Stimulated activated CD8-positive, alpha-beta memory T cell treated with anti-CD3 and anti-CD28 coated beads, Interleukin-12 subunit alpha, Interleukin-12 subunit beta, amount 100 ng/mL, for 24 hours (primary cell): Measurements from ENCODE around the gene CHD8.
"Not testable (repeated sequence)": the region's sequence is repeated elsewhere in the genome, so short reads cannot be mapped to it uniquely, and the experiment has no call there.

Source experiments
- DNase-seq: peaks from one replicate; pipeline ENCODE4 v3.0.0-alpha.2; 2020; ENCODE audit errors: extremely low read depth

Gene CHD8

DNA sequence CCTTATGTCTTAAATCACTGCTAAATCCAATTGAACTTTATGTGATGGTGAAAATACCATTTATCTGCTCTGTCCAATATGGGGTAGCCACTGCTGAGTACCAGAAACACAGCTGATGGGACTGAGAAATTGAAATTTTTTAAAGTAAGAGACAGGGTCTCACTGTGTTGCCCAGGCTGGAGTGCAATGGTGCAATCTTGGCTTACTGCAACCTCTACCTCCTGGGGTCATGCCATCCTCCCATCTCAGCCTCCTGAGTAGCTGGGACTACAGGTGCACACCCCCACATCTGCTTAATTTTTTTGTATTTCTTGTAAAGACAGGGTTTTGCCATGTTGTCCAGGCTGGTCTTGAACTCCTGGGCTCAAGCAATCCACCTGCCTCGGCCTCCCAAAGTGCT, 83.1 kb downstream of the CHD8 start:
- DNase-seq = not testable (repeated sequence)

DNA sequence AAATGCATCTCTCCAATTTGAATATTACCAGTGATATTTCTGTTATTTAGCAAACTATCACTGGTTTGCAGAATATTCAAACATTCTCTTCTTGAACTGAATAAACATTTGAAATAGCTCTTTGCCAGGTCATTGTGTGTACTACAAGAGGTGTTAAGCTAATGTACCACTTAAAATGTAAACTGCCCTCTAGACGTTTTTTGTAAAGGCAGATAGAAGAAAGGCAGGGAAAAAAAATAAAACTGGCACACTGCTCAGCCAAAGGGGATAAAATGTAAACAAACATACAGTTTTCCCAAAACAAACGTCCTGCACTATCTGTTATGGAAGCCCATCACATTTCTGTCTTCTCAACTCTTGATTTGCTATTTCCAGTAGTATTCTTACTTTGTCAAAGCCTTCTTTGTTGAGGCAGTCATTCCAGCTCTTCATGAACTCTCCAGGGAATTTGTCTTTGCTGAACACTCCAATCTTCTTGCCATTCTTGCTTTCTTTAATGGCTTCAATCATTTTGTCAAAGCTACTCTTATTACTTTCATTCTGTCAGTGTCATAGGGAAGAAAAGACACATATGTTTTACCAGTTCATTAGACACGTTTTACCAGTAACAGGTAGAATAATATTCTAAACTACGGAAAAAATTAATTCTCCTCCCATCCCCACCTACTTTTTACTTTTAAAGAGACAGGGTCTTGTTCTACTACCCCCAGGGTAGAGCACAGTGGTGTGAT, 85.8 kb downstream of the CHD8 start:
- no peak for DNase-seq

DNA sequence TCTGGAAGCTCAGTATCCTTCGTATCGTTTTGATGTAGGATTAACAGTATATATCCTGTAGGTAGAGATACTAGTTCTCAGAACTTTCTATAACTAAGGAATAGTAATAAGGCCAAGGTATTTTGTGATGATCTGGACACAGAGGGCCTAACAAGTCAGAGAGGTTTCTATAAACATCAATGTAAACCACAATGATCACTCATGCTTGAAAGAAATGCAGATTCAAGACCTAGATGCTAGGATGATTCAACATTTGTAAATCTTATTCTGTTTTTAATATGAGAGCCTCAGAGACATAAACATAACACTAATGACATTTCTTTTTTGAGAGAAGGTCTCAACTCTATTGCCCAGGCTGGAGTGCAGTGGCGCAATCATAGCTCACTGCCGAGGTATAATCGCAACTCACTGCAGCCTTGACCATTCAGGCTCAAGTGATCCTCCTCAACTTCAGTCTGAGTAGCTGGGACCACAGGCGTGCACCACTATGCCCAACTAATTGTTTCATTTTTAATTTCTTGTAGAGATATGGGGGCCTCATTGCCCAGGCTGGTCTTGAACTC, 88.3 kb downstream of the CHD8 start:
- no peak for DNase-seq

DNA sequence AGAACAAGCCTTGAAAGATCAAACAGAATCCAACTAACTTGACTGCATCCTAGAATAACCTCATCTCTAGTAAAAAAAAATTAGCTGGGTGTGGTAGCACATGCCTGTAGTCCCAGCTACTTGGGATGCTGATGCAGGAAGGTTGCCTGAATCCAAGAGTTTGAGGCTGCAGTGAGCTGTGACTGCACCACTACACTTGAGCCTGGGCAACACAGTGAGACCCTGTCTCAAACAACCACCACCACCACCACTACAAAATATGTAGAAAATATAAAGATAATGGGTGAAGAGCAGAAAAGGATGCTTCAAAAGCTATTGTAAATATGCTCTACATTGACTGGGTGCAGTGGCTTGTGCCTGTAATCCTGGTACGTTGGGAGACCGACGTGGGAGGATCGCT, 99.4 kb downstream of the CHD8 start:
- DNase-seq = no peak

DNA sequence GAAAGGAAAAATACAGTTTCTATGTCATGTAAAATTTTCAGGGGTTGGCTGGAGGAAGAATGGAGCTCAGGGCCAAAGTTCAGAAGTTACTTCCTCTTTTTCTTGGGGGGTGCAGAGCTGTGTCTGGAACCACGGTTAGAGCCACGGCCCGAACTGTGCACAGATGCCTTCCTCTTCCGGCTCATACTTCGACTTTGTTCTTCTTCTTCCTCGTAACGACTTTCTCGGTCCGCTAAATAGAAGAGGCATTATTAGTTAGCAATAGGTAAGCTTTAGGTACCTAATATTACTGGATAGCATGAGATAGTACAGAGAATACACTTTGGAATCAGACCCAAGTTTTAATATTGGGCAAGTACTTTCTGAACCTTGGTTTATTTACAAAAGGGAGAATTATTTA, 103.3 kb downstream of the CHD8 start:
- no peak for DNase-seq

DNA sequence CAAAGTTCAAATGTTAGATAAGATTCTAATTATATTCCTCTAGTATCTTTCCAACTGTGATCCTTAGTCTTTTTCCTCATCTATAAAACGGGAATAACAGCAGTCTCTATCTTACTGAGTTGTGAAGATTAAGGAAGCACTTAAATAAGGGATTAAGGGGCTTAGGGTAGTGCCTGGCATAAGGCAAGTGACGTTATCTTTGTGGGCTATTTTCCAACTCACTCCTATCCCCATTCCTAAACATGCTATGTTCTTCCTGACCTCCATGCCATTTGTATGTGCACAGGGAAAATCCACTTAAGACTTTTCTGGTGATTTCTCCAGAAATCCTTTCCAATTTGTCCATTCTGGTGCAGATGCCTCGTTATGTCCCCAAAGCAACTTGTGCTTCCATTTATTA, 105.4 kb downstream of the CHD8 start:
- no peak for DNase-seq

DNA sequence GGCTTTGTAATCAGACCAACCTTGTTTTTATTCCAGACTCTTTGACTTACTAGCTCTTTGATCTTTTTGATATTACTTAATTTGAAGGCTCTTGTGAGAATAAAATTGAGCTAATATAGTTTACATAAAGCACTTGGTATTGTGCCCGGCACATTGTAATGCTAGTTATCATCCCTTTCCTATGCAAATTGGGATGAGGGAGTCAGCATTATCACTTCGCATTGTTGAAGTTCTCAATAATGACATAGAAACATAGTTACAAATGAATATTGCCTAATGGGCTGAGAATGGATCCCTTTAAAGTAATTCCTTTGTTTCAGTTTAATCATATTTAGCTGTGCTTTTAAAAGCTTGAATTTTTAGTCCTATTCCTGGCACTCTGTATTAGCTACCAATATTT, 108.7 kb downstream of the CHD8 start:
- DNase-seq = no peak

DNA sequence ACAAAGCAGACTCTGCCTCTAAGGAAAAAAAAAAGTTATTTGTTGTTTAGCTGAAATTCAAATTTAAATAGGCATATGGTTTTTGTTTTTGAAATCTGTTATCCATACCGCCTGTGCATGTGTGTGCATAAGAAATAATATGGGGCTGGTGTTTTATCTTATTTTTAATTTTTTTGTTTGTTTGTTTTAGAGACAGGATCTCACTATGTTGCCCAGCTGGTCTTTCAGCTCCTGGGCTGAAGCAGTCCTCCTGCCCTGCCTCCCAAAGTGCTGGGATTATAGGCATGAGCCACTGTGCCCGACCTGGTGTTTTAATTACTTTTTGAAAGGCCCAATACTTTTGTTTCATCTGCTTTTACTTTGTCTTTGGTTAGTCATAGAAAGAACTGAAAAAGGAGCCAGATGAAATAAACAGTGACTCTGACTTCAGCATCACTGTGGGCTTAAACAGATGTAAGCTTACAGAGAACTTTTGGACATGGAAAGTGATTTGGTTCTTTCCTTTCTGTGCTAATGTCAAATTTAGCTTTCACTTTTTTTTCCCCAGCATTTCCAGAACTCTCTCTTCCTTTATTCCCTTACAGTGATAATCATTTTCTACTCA, 109.3 kb downstream of the CHD8 start:
- DNase-seq = no peak

DNA sequence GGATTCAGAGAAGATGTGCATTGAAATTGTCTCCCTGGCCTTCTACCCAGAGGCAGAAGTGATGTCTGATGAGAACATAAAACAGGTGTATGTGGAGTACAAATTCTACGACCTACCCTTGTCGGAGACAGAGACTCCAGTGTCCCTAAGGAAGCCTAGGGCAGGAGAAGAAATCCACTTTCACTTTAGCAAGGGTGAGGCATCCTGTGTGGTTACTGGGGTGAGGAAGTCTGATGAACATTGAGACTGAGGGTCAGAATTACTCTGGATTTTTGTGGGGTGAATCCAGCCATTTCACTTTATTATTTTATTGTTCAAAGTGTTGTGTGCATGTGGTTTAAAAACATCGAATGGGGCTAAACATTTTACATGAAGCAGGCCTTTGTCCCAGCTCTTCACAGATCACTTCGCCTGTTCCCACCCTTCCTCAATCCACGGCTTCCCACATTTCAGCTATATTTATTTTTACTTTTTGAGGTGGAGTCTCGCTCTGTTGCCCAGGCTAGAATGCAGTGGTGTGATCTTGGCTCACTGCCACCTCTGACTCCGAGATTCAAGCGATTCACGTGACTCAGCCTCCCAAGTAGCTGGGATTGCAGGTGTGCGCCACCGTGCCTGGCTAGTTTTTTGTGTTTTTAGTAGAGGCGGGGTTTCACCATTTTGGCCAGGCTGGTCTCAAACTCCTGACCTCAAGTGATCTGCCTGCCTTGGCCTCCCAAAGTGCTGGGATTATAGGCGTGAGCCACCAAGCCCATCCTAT, 112.7 kb downstream of the CHD8 start:
- no peak for DNase-seq
